GM06990 (cell line): Measurements from ENCODE around the gene KIAA1328.
"Not testable (repeated sequence)": the region's sequence is repeated elsewhere in the genome, so short reads cannot be mapped to it uniquely, and the experiment has no call there.

Experiments used
- DNase-seq: peaks from one replicate; pipeline ENCODE4 v3.0.0-alpha.2; 2011; ENCODE audit not compliant: insufficient read length; ENCODE audit errors: extremely low read depth
- H3K27me3 ChIP-seq: replicated peaks from 2 replicates; pipeline ENCODE4 v1.6.0; 2011; ENCODE audit warnings: low read length; ENCODE audit not compliant: control insufficient read depth, insufficient read depth
- H3K36me3 ChIP-seq: 2 replicates; pipeline ENCODE4 v1.5.1; 2011; ENCODE audit warnings: low read length; ENCODE audit not compliant: control insufficient read depth, insufficient read depth
- H3K4me3 ChIP-seq: replicated peaks from 2 replicates; pipeline ENCODE4 v1.5.1; 2011; ENCODE audit warnings: low read depth, mild to moderate bottlenecking, control low read depth, low read length
- CTCF ChIP-seq: IDR thresholded peaks from 2 replicates; pipeline ENCODE4 v1.5.1; 2011; ENCODE audit warnings: low read length, control low read depth, mild to moderate bottlenecking, inconsistent platforms; ENCODE audit not compliant: insufficient read depth, poor library complexity, severe bottlenecking

KIAA1328 gene

GRCh38 chr18:36905571-36905970, 76.6 kb downstream of the KIAA1328 start:
- no peak for DNase-seq
- no peak for TF ChIP-seq CTCF
- H3K27me3 ChIP-seq = no peaks in the 10 kb centered on the region
- H3K36me3 ChIP-seq = no peaks in the 10 kb centered on the region
- no peak overlapping the region for H3K4me3 ChIP-seq

GRCh38 chr18:36909282-36909681, 80.4 kb downstream of the KIAA1328 start:
- H3K36me3 ChIP-seq, H3K4me3 ChIP-seq, DNase-seq, H3K27me3 ChIP-seq: not testable (repeated sequence)

GRCh38 chr18:36912887-36913286, 84.0 kb downstream of the KIAA1328 start:
- no peak for TF ChIP-seq CTCF
- no peak for DNase-seq
- Histone ChIP-seq H3K36me3 (no peaks in the 10 kb centered on the region), H3K27me3 (no peaks in the 10 kb centered on the region), H3K4me3 (no peak overlapping the region)

- no peak overlapping the region for H3K4me3 ChIP-seq
- no peaks in the 10 kb centered on the region for H3K36me3 ChIP-seq
- no peak for DNase-seq
- TF ChIP-seq CTCF = no peak
- H3K27me3 ChIP-seq = no peaks in the 10 kb centered on the region
These were observed 89.0 kb downstream of the KIAA1328 start for GRCh38 chr18:36917907-36918306.

- no peak for DNase-seq
- H3K27me3 ChIP-seq = no peaks in the 10 kb centered on the region
- TF ChIP-seq CTCF = no peak
- H3K36me3 ChIP-seq = no peaks in the 10 kb centered on the region
- H3K4me3 ChIP-seq = no peak overlapping the region
These were observed 100.7 kb downstream of the KIAA1328 start for GRCh38 chr18:36929601-36930000.

GRCh38 chr18:36931106-36931505, 102.2 kb downstream of the KIAA1328 start:
- no peak for TF ChIP-seq CTCF
- H3K36me3 ChIP-seq = no peaks in the 10 kb centered on the region
- no peak for DNase-seq
- no peaks in the 10 kb centered on the region for H3K27me3 ChIP-seq
- H3K4me3 ChIP-seq = no peak overlapping the region

- Histone ChIP-seq H3K27me3 (no peaks in the 10 kb centered on the region), H3K4me3 (no peak overlapping the region), H3K36me3 (no peaks in the 10 kb centered on the region)
- DNase-seq = no peak
- TF ChIP-seq CTCF = no peak
These were observed 104.6 kb downstream of the KIAA1328 start for GRCh38 chr18:36933552-36933951.
